SH-SY5Y (cell line): ENCODE results near the gene ABCB1.

Experiments
- GATA2 ChIP-seq: IDR thresholded peaks from 2 replicates; pipeline ENCODE4 v1.6.1; 2011; ENCODE audit warnings: mild to moderate bottlenecking, low read depth, low read length
- GATA3 ChIP-seq: IDR thresholded peaks from 2 replicates; pipeline ENCODE4 v1.6.1; 2011; ENCODE audit warnings: low read depth, mild to moderate bottlenecking, low read length, moderate library complexity

GRCh38 chr7:87497482-87497881 lies 103.2 kb downstream of the ABCB1 start:
- no peak for TF ChIP-seq GATA2
- no peak for TF ChIP-seq GATA3
